ENCODE results near the gene NRG2.

DNA sequence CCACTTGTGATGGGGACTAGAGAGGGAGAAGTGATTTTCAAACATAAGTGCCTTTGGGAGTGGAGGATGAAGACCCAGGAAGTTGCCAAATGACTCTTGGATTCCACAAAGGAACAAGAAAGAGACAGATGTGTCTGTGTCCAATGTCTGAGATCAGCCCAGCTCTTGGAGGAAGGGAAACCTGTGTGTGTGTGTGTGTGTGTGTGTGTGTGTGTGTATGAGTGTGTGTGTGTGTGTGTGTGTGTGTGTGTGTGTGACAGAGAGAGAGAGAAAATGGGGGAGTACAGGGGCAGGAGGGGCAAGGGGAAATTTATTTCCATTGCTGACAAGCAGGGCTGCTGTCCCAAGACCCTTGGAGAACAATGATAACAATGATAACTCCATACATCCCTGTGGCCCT lies 175.5 kb downstream of the NRG2 start:
- TF ChIP-seq, protein P1, sequence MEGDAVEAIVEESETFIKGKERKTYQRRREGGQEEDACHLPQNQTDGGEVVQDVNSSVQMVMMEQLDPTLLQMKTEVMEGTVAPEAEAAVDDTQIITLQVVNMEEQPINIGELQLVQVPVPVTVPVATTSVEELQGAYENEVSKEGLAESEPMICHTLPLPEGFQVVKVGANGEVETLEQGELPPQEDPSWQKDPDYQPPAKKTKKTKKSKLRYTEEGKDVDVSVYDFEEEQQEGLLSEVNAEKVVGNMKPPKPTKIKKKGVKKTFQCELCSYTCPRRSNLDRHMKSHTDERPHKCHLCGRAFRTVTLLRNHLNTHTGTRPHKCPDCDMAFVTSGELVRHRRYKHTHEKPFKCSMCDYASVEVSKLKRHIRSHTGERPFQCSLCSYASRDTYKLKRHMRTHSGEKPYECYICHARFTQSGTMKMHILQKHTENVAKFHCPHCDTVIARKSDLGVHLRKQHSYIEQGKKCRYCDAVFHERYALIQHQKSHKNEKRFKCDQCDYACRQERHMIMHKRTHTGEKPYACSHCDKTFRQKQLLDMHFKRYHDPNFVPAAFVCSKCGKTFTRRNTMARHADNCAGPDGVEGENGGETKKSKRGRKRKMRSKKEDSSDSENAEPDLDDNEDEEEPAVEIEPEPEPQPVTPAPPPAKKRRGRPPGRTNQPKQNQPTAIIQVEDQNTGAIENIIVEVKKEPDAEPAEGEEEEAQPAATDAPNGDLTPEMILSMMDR (IDR thresholded peaks at IDR 0.05), result no peak
- TF ChIP-seq RARB (CRISPR knock-in tag; IDR thresholded peaks at IDR 0.05), result no peak
- TF ChIP-seq, protein P2, sequence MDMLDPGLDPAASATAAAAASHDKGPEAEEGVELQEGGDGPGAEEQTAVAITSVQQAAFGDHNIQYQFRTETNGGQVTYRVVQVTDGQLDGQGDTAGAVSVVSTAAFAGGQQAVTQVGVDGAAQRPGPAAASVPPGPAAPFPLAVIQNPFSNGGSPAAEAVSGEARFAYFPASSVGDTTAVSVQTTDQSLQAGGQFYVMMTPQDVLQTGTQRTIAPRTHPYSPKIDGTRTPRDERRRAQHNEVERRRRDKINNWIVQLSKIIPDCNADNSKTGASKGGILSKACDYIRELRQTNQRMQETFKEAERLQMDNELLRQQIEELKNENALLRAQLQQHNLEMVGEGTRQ (IDR thresholded peaks at IDR 0.05), result no peak
- no peak for TF ChIP-seq ZSCAN20 (CRISPR knock-in tag; IDR thresholded peaks at IDR 0.05)
- TF ChIP-seq TP53 (CRISPR knock-in tag; IDR thresholded peaks at IDR 0.05), result no peak
- TF ChIP-seq RCOR1 (IDR thresholded peaks at IDR 0.05; ENCODE audit: low read depth, low read length), result no peak
- TF ChIP-seq POLR2A (IDR thresholded peaks at IDR 0.05; ENCODE audit: low read length), result no peak
- TF ChIP-seq HDAC2 (IDR thresholded peaks at IDR 0.05), result no peak

All from A549 (cell line).